GM13977 (cell line): ENCODE data around the gene KCNG3.

ENCODE experiments used
- DNase-seq: peaks from one replicate; pipeline ENCODE4 v3.0.0; 2012; ENCODE audit warnings: low spot score
- in situ Hi-C: fragments of 300-500 bp; cut with MboI; formaldehyde crosslinking; loops from one replicate; pipeline ENCODE4 v1.12.0; 2022; ENCODE audit warnings: low sequenced_read_pairs, low pct_unique_long_range_greater_than_20kb, mixed read lengths, inconsistent platforms; ENCODE audit not compliant: unreplicated experiment
- TF ChIP-seq, protein P1 (sequence below): IDR thresholded peaks from 2 replicates; pipeline ENCODE4 v1.5.1; 2012; ENCODE audit warnings: mild to moderate bottlenecking, control low read depth; ENCODE audit not compliant: insufficient read depth; ENCODE audit errors: extremely low read depth, missing control alignments

The KCNG3 gene

DNA sequence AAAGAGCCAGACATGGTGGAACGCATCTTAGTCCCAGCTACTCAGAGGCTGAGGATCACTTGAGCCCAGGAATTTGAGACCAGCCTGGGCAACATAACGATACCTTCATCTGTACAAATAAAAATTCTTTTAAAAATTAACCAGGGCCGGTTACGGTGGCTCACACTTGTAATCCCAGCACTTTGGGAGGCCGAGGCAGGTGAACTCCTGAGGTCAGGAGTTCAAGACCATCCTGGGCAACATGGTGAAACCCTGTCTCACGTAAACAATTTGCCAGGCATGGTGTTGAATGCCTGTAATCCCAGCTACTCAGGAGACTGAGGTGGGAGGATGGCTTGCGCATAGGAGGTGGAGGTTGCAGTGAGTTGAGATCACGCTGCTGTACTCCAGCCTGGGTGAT is 25.8 kb upstream of the KCNG3 start:
- no peak for DNase-seq
- TF ChIP-seq, protein P1, sequence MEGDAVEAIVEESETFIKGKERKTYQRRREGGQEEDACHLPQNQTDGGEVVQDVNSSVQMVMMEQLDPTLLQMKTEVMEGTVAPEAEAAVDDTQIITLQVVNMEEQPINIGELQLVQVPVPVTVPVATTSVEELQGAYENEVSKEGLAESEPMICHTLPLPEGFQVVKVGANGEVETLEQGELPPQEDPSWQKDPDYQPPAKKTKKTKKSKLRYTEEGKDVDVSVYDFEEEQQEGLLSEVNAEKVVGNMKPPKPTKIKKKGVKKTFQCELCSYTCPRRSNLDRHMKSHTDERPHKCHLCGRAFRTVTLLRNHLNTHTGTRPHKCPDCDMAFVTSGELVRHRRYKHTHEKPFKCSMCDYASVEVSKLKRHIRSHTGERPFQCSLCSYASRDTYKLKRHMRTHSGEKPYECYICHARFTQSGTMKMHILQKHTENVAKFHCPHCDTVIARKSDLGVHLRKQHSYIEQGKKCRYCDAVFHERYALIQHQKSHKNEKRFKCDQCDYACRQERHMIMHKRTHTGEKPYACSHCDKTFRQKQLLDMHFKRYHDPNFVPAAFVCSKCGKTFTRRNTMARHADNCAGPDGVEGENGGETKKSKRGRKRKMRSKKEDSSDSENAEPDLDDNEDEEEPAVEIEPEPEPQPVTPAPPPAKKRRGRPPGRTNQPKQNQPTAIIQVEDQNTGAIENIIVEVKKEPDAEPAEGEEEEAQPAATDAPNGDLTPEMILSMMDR: no peak
- in situ Hi-C loops: no loop called here

DNA sequence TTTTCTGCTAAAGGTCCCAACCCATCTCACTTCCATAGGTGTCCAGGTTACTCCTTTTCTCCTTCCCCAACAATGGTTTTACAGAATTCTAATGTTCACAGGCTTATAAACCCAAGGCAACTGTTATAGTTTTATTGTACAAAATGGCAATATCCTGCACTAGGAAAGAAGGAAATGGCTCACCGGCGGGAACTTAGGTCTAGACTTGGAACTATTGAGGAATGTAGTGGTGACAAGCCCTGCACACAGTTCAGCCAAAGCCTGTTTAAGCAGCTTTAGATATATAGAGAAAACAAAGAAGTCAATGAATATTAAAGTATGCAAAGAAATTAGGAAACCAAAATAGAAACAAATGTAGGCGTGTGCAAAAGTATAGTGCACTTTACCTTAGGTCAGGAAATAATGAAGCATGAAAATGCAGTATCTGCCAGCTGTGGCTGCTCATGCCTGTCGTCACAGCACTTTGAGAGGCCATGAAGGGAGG is 22.7 kb upstream of the KCNG3 start:
- TF ChIP-seq, protein P1: no peak
- DNase-seq: no peak
- in situ Hi-C loops: no loop called here

DNA sequence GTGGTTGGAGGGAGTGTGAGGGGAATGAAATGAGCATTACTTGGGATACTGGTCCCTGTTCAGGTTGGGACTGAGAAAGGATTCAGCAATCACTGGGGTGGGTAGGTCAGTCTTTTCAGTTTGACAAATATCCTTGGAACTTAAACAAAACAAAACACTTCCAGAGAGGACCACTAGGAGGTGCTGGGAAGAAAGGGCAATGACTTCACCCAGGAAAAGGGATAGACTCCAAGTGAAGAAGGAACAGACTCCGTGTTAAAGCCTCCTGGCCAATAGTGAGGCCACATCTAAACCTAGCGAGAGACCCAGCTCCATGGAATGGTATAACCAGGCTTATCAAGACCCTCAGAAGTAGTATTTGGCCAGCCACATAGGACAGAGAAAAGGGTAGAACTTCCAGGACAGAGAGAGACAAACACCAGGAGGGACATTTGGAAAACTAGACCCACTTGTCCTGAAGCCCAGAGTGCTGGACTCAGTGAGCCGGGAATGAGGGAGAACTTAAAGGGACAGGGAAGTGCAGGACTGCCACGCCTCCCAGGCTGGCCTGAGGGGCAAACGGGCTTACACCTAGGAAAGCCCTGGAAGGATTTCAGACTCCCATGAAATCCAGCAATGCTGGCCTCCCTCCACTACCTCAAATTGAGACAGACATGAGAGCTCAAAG is 19.6 kb upstream of the KCNG3 start:
- no peak for DNase-seq
- TF ChIP-seq, protein P1: peak; percentile 50
- in situ Hi-C loops: no loop called here

DNA sequence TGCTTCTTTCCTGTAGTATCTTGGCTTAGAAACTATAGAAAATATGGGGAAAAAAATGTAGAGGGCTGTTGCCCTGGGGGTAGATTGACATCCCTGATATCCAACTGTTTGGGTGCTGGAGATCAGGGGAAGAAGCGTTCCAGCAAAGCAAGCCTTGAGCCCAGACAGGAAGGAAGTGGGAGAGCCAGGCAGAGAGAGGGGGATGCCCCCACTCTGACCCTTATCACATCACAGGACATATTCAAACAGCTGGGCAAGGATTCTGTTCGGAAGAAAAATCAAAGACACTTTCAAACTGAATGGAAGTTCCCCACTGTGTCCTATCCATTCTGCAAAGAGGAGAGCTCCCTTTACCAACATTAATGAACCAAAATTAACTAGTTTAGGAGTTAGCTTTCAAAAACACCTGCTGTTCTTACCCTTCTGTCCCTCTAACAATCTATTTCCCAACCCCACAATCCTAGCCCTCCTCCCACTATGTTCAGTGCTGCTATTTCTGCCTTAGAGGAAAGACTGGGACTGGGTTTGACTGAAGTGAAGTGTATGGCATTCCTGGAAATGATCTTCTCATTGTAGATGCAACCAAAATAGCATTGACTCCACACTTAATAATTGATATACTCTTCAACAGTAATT is 16.9 kb upstream of the KCNG3 start:
- TF ChIP-seq, protein P1: no peak
- no peak for DNase-seq
- in situ Hi-C loops: no loop called here

DNA sequence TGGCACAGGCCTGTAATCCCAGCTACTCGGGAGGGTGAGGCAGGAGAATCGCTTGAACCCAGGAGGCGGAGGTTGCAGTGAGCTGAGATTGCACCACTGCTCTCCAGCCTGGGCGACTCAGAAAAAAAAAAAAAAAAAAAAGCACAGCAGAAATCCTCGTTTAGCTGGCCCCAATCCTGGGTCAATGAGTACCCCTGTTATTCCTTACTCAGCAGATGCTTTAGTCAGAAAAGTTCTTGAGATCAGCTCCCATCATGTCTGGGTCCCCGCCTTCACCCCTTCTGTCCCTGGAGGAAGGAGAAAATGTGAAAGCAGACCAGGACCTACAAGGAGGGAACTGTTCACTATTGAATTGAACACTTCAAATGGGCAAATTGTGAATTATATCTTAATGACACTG is 16.4 kb upstream of the KCNG3 start:
- in situ Hi-C loops: no loop called here
- TF ChIP-seq, protein P1: no peak
- DNase-seq: no peak

DNA sequence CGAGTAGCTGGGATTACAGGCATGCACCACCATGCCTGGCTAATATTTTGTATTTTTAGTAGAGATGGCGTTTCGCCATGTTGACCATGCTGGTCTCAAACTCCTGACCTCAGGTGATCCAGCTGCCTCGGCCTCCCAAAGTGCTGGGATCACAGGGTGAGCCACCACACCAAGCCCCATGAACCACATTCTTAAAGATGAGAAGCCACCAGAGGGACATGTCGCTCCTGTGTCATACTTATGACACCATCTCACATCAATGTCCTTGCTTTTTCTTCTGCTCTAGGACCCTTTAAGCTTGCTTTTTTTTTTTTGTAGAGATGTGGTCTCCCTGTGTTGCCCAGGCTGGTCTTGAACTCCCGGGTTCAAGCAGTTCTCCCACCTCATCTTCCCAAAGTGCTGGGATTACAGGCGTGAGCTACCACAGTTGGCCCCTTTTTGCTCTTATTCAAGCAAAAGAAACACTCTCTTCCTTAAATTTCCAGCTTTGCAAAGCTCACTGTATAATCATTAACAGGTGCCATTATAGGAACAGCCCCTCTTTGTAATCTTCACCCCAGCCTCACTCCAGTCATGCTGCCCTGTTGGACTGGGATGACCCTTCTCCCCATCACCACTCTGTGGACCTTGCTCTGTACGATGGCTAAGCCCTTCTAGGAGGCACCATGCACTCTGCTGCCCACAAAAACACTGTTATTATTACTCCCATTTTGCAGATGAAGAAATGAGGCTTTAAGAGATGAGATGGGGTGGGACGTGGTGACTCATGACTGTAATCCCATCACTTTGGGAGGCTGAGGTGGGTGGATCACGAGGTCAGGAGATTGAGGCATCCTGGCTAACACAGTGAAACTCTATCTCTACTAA is 10.8 kb upstream of the KCNG3 start:
- no peak for DNase-seq
- in situ Hi-C loops: loop anchor here (5.0 kb wide), 1 partner anchor 158 kb away; no protein-coding TSS in a partner anchor
- TF ChIP-seq, protein P1: no peak
